ENCODE results near the gene ATXN10.

DNA sequence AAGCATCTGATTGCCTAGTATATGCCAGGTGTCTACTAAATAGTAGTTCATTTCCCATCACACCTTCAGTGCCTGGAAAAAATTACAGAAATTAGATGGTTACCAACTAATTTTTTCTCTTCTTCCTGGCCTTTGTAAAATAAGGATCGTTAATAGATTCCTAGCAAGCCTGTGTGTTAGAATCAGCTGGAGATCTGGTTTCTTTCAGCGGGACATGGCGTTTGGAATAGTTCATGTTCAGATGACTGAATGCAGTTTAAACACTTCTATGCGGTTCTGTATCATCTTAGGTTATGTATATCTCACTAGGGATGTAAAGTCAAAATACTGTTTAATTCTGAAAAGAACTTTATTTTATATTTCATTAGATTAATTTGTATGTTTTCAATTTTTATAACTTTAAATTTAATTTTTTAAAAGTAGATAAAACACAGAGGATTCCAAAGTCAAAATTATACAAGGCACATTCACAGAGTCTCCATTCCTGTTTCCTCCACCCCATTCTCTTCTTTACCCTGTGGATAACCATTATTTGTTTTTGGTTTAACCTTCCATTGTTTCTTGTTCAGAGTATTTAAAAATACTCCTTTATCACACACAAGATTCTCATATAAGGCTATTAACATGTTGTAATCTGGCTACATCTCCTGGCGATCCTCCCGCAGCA is 132.8 kb downstream of the ATXN10 start:
- TF ChIP-seq, protein P1, sequence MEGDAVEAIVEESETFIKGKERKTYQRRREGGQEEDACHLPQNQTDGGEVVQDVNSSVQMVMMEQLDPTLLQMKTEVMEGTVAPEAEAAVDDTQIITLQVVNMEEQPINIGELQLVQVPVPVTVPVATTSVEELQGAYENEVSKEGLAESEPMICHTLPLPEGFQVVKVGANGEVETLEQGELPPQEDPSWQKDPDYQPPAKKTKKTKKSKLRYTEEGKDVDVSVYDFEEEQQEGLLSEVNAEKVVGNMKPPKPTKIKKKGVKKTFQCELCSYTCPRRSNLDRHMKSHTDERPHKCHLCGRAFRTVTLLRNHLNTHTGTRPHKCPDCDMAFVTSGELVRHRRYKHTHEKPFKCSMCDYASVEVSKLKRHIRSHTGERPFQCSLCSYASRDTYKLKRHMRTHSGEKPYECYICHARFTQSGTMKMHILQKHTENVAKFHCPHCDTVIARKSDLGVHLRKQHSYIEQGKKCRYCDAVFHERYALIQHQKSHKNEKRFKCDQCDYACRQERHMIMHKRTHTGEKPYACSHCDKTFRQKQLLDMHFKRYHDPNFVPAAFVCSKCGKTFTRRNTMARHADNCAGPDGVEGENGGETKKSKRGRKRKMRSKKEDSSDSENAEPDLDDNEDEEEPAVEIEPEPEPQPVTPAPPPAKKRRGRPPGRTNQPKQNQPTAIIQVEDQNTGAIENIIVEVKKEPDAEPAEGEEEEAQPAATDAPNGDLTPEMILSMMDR (conservative IDR thresholded peaks at IDR 0.05; ENCODE audit: low read length), result no peak
- TF ChIP-seq EZH2phosphoT487 (IDR thresholded peaks at IDR 0.05; ENCODE audit: borderline replicate concordance), result no peak
